HUES64 (cell line): Measurements from ENCODE around the gene HINT1.

Source experiments
- H3K27ac ChIP-seq: 2 replicates; pipeline ENCODE4 v1.7.0; 2013; ENCODE audit warnings: low read depth, low read length, inconsistent platforms
- H3K27me3 ChIP-seq: 2 replicates; pipeline ENCODE4 v1.6.1; 2013; ENCODE audit warnings: mild to moderate bottlenecking, low read length; ENCODE audit not compliant: insufficient read depth
- H3K36me3 ChIP-seq: 2 replicates; pipeline ENCODE4 v1.6.1; 2013; ENCODE audit warnings: mild to moderate bottlenecking, low read length; ENCODE audit not compliant: insufficient read depth
- H3K4me1 ChIP-seq: 2 replicates; pipeline ENCODE4 v1.6.1; 2013; ENCODE audit warnings: mild to moderate bottlenecking, low read length, moderate library complexity; ENCODE audit not compliant: insufficient read depth
- H3K4me3 ChIP-seq: 2 replicates; pipeline ENCODE4 v1.5.1; 2013; ENCODE audit warnings: mild to moderate bottlenecking, low read length, moderate library complexity
- H3K9ac ChIP-seq: 2 replicates; pipeline ENCODE4 v1.6.1; 2013; ENCODE audit warnings: mild to moderate bottlenecking, low read depth, low read length
- H3K9me3 ChIP-seq: 2 replicates; pipeline ENCODE4 v1.6.1; 2013; ENCODE audit warnings: low read depth, low read length; ENCODE audit not compliant: insufficient read depth
- WGBS: fragments of 150-250, 120-280 bp; methylation state at CpG from one replicate; pipeline ENCODE4 v1.1.7; 2013; ENCODE audit warnings: missing lambda C conversion rate; 5-methylcytosine and 5-hydroxymethylcytosine counted together

The HINT1 gene

GRCh38 chr5:131170540-131171275, 5.7 kb upstream of the HINT1 start, which contains the start of gene LYRM7:
Gene LYRM7 (plus strand): TSS chr5:131170944. CDS start chr5:131171021, 77 bp downstream.
- Histone ChIP-seq H3K4me3 (peak within 1 kb of the TSS; percentile 80), H3K9ac (peak within 1 kb of the TSS; percentile 86), H3K4me1 (0 out of 2 replicates have a peak, but pooled peaks cover 6% of the 10 kb centered on the region), H3K27ac (peak within 1 kb of the TSS; percentile 59), H3K9me3 (no peaks in the 10 kb centered on the region), H3K36me3 (no peaks in the 10 kb centered on the region), H3K27me3 (no peaks in the 10 kb centered on the region)
- WGBS: under 1% methylated on average over 42 of the region's 42 CpGs

- WGBS: 53% methylated on average over 12 of the region's 16 CpGs
- peaks cover 9% of the 10 kb centered on the region; the same call in 1 of the 2 replicates for H3K4me1 ChIP-seq
- no peaks in the 10 kb centered on the region for H3K36me3 ChIP-seq
- H3K9me3 ChIP-seq: no peaks in the 10 kb centered on the region
- H3K4me3 ChIP-seq: peak overlapping the region; percentile 80
- peak overlapping the region; percentile 86 for H3K9ac ChIP-seq
- no peaks in the 10 kb centered on the region for H3K27me3 ChIP-seq
- peak overlapping the region; percentile 59 for H3K27ac ChIP-seq
These were observed 4.9 kb upstream of the HINT1 start for GRCh38 chr5:131169810-131170539.

GRCh38 chr5:131167615-131168014, 2.6 kb upstream of the HINT1 start:
- H3K27ac ChIP-seq: no peak overlapping the region
- H3K4me1 ChIP-seq: peaks cover 15% of the 10 kb centered on the region; the same call in 1 of the 2 replicates
- H3K36me3 ChIP-seq: peaks cover 4% of the 10 kb centered on the region
- 94% methylated on average over 5 of the region's 5 CpGs for WGBS
- H3K4me3 ChIP-seq: no peak overlapping the region
- H3K9ac ChIP-seq: no peak overlapping the region
- no peaks in the 10 kb centered on the region for H3K27me3 ChIP-seq
- no peaks in the 10 kb centered on the region for H3K9me3 ChIP-seq

DNA sequence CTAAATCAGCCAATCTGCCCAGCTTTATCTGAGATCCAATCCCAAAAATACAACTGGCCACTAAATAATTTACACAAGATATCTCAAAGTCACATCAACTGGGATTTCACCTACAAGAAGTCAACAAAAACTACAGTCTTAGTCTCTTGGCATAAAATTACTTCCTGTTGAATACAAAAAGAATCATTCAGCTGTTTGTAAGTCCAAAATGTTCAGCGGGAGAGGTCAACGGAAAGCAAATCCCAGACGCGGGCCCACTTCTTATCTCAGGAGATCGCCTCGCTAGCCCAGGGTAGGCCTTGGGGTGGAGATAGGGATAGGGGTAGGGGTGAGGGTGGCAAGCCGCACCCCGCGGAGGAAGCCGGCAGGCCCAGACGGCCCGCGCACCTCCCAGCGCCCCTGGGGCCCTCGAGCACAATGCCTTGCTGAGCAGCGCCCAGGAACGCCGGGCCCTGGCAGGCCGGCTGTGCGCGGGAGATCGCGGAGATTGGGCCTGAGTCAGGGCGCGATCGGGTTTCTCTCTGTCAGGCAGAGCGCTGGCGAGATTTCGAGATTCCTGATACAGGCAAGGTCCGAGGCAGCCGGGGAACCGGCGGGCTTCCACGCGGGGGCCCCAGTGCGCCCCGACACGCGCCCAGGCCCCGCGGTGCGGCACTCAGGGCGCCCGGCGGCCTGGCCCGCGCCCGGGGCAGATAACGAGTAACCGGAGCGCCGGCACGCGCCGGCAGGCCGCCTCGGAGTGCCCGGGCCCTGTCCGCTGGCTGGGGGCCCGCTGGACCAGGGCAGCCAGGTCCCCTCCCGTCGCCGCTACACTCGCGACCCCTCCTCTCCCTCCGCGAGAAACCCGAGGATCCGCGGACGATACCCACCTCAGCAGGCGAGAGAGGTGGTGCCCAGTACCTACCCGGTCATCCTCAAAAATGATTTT, 601 bp downstream of the HINT1 start:
- peak overlapping the region; percentile 77 for H3K27ac ChIP-seq
- H3K9ac ChIP-seq: peak overlapping the region; percentile 92
- H3K36me3 ChIP-seq: peaks cover 36% of the 10 kb centered on the region
- no peaks in the 10 kb centered on the region for H3K9me3 ChIP-seq
- H3K27me3 ChIP-seq: no peaks in the 10 kb centered on the region
- under 1% methylated on average over 73 of the region's 73 CpGs for WGBS
- H3K4me1 ChIP-seq: peaks cover 9% of the 10 kb centered on the region; the same call in 1 of the 2 replicates
- H3K4me3 ChIP-seq: peak overlapping the region; percentile 96

DNA sequence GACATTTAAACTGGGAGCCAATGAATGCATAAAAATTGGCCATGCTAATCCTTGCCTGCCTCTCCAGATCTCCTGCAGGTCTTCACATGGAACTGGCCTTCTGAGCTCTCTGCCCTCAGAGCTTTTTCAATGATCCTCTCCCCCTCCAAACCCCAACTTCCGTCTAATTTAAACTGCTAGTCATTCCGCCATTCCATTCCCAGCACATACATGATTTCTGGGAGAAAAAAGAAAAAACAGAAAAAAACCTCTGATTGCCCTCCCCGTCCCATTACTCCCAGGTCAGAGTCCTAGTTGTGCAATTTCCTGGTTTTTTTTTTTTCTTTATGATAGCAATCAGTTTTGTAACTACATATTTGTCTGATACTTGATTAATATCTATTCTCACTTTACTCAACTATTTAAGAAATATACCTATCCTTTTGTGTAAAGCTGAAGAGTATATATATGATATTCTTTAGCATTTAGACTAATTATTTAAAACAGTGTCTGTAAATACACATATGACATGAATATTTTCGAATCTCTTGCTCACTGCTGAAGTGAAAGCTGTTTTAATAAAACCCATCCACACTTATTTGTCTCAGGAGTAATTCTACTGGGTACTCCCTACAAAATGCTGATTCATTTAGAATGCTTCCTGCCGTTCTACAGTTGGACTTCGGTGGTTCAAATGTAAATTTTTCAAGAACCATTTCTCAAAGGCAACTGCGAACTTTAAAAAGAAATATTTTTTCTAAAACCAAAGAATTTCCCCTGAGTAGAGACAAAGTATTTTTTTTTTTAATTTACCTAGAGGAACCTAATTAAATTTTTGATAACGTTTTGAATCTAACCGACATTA, 1.6 kb downstream of the HINT1 start:
- Histone ChIP-seq H3K4me3 (peak overlapping the region; percentile 96), H3K4me1 (peaks cover 9% of the 10 kb centered on the region; the same call in 1 of the 2 replicates), H3K27me3 (no peaks in the 10 kb centered on the region), H3K36me3 (peaks cover 46% of the 10 kb centered on the region), H3K9ac (peak overlapping the region; percentile 92), H3K9me3 (no peaks in the 10 kb centered on the region), H3K27ac (peak overlapping the region; percentile 77)
- WGBS: 34% methylated on average over 6 of the region's 9 CpGs

GRCh38 chr5:131160134-131160533, 4.9 kb downstream of the HINT1 start:
- H3K27me3 ChIP-seq: no peaks in the 10 kb centered on the region
- H3K27ac ChIP-seq: no peak overlapping the region
- H3K9me3 ChIP-seq: no peaks in the 10 kb centered on the region
- H3K9ac ChIP-seq: no peak overlapping the region
- peaks cover 48% of the 10 kb centered on the region for H3K36me3 ChIP-seq
- peaks cover 6% of the 10 kb centered on the region; the same call in 1 of the 2 replicates for H3K4me1 ChIP-seq
- H3K4me3 ChIP-seq: no peak overlapping the region
- WGBS: 67% methylated on average over 2 of the region's 2 CpGs

DNA sequence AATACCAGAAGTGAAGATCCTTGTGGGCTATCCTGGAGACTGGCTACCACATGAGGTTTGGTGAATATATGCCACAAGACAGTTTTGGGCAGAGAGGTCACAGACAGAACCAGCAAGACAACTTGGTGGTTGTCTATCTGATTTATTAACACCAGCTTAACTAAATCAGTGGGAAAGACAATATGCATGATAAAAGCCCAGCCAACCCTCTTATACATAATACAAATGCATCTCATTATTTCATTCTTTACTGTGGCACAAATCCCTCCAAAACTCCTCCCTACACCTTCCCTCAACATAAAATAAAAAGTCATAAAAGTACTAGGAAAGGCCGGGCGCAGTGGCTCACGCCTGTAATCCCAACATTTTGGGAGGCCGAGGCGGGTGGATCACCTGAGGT, 8.1 kb downstream of the HINT1 start:
- WGBS: 95% methylated on average over 5 of the region's 5 CpGs
- H3K36me3 ChIP-seq: peaks cover 37% of the 10 kb centered on the region
- no peak overlapping the region for H3K4me3 ChIP-seq
- H3K27me3 ChIP-seq: no peaks in the 10 kb centered on the region
- no peak overlapping the region for H3K9ac ChIP-seq
- no peaks in the 10 kb centered on the region for H3K4me1 ChIP-seq
- no peaks in the 10 kb centered on the region for H3K9me3 ChIP-seq
- no peak overlapping the region for H3K27ac ChIP-seq

DNA sequence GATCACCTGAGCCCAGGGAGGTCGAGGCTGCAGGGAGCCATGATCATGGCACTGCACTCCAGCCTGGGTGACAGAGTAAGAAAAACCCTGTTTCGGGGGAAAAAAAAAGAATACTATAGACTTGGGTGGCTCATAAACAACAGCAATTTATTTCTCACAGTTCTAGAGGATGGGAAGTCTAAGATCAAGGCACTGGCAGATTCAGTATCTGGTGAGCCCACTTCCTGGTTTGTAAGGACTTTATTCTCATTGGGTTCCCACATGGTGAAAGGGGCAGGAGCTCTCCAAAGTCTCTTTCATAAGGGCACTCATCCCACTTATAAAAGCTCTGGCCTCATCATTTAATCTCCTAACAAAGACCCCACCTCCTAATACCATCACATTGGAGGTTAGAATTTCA, 8.7 kb downstream of the HINT1 start:
- Histone ChIP-seq H3K36me3 (peaks cover 31% of the 10 kb centered on the region), H3K4me3 (no peak overlapping the region), H3K4me1 (no peaks in the 10 kb centered on the region), H3K27me3 (no peaks in the 10 kb centered on the region), H3K27ac (no peak overlapping the region), H3K9me3 (no peaks in the 10 kb centered on the region), H3K9ac (no peak overlapping the region)
- 88% methylated on average over 2 of the region's 2 CpGs for WGBS

- Histone ChIP-seq H3K4me3 (no peak overlapping the region), H3K4me1 (no peaks in the 10 kb centered on the region), H3K9ac (no peak overlapping the region), H3K9me3 (no peaks in the 10 kb centered on the region), H3K36me3 (no peaks in the 10 kb centered on the region), H3K27me3 (no peaks in the 10 kb centered on the region), H3K27ac (no peak overlapping the region)
- WGBS: 94% methylated on average over 3 of the region's 4 CpGs
These were observed 13.8 kb downstream of the HINT1 start for GRCh38 chr5:131151216-131151615.

DNA sequence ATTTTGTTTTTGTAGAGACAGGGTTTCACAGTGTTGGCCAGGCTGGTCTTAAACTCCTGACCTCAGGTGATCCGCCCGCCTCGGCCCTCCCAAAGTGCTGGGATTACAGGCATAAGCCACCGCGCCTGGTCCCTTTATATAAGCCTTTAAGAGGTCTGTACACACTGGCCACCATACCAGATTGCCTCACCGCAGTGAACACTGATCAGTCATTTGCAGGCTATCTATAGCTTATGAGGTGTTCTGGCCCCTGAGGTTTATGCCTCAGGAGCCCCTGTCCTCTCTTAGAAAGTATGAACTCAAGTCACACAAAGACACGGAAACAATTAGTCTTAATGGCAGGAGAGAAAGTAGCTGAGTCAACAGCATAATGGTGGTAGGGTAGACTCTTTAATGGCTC, 14.6 kb downstream of the HINT1 start:
- 97% methylated on average over 7 of the region's 7 CpGs for WGBS
- H3K27me3 ChIP-seq: no peaks in the 10 kb centered on the region
- no peak overlapping the region for H3K27ac ChIP-seq
- H3K36me3 ChIP-seq: no peaks in the 10 kb centered on the region
- H3K4me3 ChIP-seq: no peak overlapping the region
- H3K9me3 ChIP-seq: no peaks in the 10 kb centered on the region
- no peaks in the 10 kb centered on the region for H3K4me1 ChIP-seq
- H3K9ac ChIP-seq: no peak overlapping the region
